ENCODE measurements around the gene ROM1.

DNA sequence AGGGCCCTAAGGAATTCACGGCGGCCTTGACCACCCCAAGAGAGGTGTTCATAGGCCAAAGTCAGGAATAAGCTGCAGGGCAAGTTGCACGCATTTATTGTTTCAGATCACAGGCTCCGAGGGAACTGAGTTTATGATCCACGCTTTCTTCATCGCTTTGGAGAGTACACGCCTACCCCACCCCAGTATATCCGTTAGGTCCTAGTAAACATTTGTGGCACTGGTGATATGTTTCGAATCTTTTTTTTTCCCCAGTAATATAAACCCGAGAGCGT, 32.6 kb downstream of the ROM1 start:
- TF ChIP-seq, protein P1, sequence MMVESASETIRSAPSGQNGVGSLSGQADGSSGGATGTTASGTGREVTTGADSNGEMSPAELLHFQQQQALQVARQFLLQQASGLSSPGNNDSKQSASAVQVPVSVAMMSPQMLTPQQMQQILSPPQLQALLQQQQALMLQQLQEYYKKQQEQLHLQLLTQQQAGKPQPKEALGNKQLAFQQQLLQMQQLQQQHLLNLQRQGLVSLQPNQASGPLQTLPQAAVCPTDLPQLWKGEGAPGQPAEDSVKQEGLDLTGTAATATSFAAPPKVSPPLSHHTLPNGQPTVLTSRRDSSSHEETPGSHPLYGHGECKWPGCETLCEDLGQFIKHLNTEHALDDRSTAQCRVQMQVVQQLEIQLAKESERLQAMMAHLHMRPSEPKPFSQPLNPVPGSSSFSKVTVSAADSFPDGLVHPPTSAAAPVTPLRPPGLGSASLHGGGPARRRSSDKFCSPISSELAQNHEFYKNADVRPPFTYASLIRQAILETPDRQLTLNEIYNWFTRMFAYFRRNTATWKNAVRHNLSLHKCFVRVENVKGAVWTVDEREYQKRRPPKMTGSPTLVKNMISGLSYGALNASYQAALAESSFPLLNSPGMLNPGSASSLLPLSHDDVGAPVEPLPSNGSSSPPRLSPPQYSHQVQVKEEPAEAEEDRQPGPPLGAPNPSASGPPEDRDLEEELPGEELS (CRISPR knock-in tag; IDR thresholded peaks at IDR 0.05): no peak
- TF ChIP-seq, protein P2, sequence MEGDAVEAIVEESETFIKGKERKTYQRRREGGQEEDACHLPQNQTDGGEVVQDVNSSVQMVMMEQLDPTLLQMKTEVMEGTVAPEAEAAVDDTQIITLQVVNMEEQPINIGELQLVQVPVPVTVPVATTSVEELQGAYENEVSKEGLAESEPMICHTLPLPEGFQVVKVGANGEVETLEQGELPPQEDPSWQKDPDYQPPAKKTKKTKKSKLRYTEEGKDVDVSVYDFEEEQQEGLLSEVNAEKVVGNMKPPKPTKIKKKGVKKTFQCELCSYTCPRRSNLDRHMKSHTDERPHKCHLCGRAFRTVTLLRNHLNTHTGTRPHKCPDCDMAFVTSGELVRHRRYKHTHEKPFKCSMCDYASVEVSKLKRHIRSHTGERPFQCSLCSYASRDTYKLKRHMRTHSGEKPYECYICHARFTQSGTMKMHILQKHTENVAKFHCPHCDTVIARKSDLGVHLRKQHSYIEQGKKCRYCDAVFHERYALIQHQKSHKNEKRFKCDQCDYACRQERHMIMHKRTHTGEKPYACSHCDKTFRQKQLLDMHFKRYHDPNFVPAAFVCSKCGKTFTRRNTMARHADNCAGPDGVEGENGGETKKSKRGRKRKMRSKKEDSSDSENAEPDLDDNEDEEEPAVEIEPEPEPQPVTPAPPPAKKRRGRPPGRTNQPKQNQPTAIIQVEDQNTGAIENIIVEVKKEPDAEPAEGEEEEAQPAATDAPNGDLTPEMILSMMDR (IDR thresholded peaks at IDR 0.05): no peak
- TF ChIP-seq, protein P3, sequence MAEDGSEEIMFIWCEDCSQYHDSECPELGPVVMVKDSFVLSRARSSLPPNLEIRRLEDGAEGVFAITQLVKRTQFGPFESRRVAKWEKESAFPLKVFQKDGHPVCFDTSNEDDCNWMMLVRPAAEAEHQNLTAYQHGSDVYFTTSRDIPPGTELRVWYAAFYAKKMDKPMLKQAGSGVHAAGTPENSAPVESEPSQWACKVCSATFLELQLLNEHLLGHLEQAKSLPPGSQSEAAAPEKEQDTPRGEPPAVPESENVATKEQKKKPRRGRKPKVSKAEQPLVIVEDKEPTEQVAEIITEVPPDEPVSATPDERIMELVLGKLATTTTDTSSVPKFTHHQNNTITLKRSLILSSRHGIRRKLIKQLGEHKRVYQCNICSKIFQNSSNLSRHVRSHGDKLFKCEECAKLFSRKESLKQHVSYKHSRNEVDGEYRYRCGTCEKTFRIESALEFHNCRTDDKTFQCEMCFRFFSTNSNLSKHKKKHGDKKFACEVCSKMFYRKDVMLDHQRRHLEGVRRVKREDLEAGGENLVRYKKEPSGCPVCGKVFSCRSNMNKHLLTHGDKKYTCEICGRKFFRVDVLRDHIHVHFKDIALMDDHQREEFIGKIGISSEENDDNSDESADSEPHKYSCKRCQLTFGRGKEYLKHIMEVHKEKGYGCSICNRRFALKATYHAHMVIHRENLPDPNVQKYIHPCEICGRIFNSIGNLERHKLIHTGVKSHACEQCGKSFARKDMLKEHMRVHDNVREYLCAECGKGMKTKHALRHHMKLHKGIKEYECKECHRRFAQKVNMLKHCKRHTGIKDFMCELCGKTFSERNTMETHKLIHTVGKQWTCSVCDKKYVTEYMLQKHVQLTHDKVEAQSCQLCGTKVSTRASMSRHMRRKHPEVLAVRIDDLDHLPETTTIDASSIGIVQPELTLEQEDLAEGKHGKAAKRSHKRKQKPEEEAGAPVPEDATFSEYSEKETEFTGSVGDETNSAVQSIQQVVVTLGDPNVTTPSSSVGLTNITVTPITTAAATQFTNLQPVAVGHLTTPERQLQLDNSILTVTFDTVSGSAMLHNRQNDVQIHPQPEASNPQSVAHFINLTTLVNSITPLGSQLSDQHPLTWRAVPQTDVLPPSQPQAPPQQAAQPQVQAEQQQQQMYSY (CRISPR knock-in tag; IDR thresholded peaks at IDR 0.05): no peak
- no peak for TF ChIP-seq SP1 (CRISPR knock-in tag; conservative IDR thresholded peaks at IDR 0.05)
- no peak for TF ChIP-seq FOXP1 (CRISPR knock-in tag; IDR thresholded peaks at IDR 0.05; ENCODE audit: borderline replicate concordance)
- TF ChIP-seq, protein P4, sequence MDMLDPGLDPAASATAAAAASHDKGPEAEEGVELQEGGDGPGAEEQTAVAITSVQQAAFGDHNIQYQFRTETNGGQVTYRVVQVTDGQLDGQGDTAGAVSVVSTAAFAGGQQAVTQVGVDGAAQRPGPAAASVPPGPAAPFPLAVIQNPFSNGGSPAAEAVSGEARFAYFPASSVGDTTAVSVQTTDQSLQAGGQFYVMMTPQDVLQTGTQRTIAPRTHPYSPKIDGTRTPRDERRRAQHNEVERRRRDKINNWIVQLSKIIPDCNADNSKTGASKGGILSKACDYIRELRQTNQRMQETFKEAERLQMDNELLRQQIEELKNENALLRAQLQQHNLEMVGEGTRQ (CRISPR knock-in tag; IDR thresholded peaks at IDR 0.05): no peak
- no peak for TF ChIP-seq TEAD1 (CRISPR knock-in tag; IDR thresholded peaks at IDR 0.05)
- no peak for TF ChIP-seq FOXJ3 (CRISPR knock-in tag; IDR thresholded peaks at IDR 0.05; ENCODE audit: borderline replicate concordance)
- no peak for TF ChIP-seq MYBL2 (CRISPR knock-in tag; IDR thresholded peaks at IDR 0.05)
- no peak for TF ChIP-seq JUN (CRISPR knock-in tag; IDR thresholded peaks at IDR 0.05)
- no peak for TF ChIP-seq KAT7 (CRISPR knock-in tag; IDR thresholded peaks at IDR 0.05; ENCODE audit: borderline replicate concordance)
- TF ChIP-seq, protein P5, sequence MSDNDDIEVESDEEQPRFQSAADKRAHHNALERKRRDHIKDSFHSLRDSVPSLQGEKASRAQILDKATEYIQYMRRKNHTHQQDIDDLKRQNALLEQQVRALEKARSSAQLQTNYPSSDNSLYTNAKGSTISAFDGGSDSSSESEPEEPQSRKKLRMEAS (CRISPR knock-in tag; IDR thresholded peaks at IDR 0.05): no peak
- no peak for TF ChIP-seq IRF2 (CRISPR knock-in tag; IDR thresholded peaks at IDR 0.05; ENCODE audit: borderline replicate concordance, low read depth)

All from WTC11 (cell line).